Mucosa of descending colon (tissue), 3 donors: ENCODE results near the gene LTBP3. TPM values are rescaled to one million over a fixed set of nuclear protein-coding genes. Genes with fewer than 3 reads are reported as not detected.

Experiments
- ATAC-seq: fragments of 200-7000 bp; cut with Tn5 transposase; one replicate; pipeline ENCODE4 v1.9.1; 2020; ENCODE audit warnings: mild to moderate bottlenecking, moderate library complexity
- DNase-seq, 3 donors: peaks; one replicate each; pipeline ENCODE4 v3.0.0-alpha.2; 2020
- H3K36me3 ChIP-seq: fragments of 200-600 bp; one replicate; pipeline ENCODE4 v1.8.0; 2021; ENCODE audit warnings: low read depth, mild to moderate bottlenecking
- H3K4me1 ChIP-seq: fragments of 200-600 bp; one replicate; pipeline ENCODE4 v1.8.0; 2021; ENCODE audit warnings: low read depth, mild to moderate bottlenecking
- H3K4me3 ChIP-seq: fragments of 200-600 bp; one replicate; pipeline ENCODE4 v1.8.0; 2021; ENCODE audit warnings: mild to moderate bottlenecking
- H3K9me3 ChIP-seq: fragments of 200-600 bp; one replicate; pipeline ENCODE4 v1.8.0; 2021; ENCODE audit warnings: mild to moderate bottlenecking
- intact Hi-C, 2 donors: fragments of 100-400 bp; cut with DNase I in 1 of 2; cut with micrococcal nuclease in 1 of 2; formaldehyde crosslinking; loops; one replicate each; pipeline versions ENCODE4 v1.11.0 to v1.11.1; 2022; cut with DNase I, micrococcal nuclease
- total RNA-seq, 3 donors: library from RNA; stranded (reverse); fragmentation: NEBNext Ultra II Directional in 2 of 3; extraction: Animal tissue kit (Norgen Biotek cat#: 25700) in 2 of 3; gene quantifications; one replicate each; pipeline versions ENCODE4 v1.2.1 to v1.2.4, GENCODE V29; 2021 to 2023
- TF ChIP-seq, protein P1 (sequence below): fragments of 200-600 bp; IDR thresholded peaks from one replicate; pipeline ENCODE4 v1.8.0; 2022; ENCODE audit warnings: antibody characterized with exemption, mild to moderate bottlenecking
- donor health status: DM: no; HTN: no; CAD: no; lungs with moderate emphysema.
- donor health status: DM: no; HTN: no; CAD: no.
- donor health status: DM: no; HTN: yes; CAD: no.

Gene LTBP3
- total RNA-seq, 3 donors from 2014 or later = 22.6 to 133 (median 36.7) TPM

DNA sequence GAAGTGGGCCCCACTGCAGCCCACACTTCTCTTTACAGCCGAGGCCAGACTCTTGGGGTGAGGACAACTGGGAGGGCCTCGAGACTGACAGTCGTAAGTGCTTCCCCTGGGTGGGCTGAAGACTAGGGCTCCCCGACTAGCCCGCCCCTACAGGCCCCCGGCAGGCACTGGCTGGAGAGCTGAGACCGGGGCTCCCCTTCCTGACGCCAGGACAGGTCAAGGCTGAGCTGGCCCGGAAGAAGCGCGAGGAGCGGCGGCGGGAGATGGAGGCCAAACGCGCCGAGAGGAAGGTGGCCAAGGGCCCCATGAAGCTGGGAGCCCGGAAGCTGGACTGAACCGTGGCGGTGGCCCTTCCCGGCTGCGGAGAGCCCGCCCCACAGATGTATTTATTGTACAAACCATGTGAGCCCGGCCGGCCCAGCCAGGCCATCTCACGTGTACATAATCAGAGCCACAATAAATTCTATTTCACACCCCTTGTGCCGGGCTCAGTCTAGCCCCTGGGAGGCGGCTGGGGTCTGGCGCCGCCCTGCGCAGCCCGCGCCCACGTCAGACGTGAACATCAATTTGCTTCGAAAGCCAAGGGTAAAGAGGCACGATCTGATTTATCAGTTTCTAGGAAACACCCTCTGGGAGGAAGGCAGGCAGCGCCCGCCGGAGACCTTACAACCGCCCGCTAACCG, 19.8 kb downstream of the LTBP3 start:
- DNase-seq = peak in 1 of 3 donors; percentile 63
- no peak for ATAC-seq
- Histone ChIP-seq H3K4me3 (no peak overlapping the region), H3K9me3 (no peaks in the 10 kb centered on the region), H3K4me1 (peaks cover 17% of the 10 kb centered on the region), H3K36me3 (no peaks in the 10 kb centered on the region)
- intact Hi-C loops = loop anchor here in 1 of 2 donors (10.0 kb wide), 1 partner anchor 56 kb away; the partner anchor contains the start of gene KCNK7
- TF ChIP-seq, protein P1, sequence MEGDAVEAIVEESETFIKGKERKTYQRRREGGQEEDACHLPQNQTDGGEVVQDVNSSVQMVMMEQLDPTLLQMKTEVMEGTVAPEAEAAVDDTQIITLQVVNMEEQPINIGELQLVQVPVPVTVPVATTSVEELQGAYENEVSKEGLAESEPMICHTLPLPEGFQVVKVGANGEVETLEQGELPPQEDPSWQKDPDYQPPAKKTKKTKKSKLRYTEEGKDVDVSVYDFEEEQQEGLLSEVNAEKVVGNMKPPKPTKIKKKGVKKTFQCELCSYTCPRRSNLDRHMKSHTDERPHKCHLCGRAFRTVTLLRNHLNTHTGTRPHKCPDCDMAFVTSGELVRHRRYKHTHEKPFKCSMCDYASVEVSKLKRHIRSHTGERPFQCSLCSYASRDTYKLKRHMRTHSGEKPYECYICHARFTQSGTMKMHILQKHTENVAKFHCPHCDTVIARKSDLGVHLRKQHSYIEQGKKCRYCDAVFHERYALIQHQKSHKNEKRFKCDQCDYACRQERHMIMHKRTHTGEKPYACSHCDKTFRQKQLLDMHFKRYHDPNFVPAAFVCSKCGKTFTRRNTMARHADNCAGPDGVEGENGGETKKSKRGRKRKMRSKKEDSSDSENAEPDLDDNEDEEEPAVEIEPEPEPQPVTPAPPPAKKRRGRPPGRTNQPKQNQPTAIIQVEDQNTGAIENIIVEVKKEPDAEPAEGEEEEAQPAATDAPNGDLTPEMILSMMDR = no peak

DNA sequence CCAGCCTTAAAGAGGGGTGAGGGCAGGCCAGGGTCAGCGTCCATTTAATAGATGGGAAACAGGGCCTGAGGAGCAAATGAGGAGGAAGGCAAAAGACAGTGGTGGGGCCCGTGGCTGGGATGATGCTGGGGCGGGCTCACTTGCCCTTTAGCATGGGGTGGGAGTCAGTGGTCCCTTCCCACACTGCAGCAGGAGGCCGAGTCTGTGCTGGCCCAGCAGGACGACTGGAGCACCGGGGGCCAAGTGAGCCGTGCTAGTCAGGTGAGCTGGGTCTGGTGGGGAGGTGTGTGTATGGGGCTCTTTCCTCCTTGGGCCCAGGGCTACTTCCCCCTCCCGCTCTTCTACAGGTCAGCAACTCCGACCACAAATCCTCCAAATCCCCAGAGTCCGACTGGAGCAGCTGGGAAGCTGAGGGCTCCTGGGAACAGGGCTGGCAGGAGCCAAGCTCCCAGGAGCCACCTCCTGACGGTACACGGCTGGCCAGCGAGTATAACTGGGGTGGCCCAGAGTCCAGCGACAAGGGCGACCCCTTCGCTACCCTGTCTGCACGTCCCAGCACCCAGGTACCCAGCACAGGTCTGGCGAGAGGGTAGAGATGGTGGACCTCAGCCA, 20.4 kb downstream of the LTBP3 start:
- no peaks in the 10 kb centered on the region for H3K9me3 ChIP-seq
- peaks cover under 1% of the 10 kb centered on the region for H3K36me3 ChIP-seq
- peak in 1 of 3 donors; percentile 56 for DNase-seq
- no peak for ATAC-seq
- intact Hi-C loops = loop anchor here in 1 of 2 donors (10.0 kb wide), 1 partner anchor 57 kb away; the partner anchor contains the start of gene KCNK7
- no peak overlapping the region for H3K4me3 ChIP-seq
- H3K4me1 ChIP-seq = peaks cover 17% of the 10 kb centered on the region
- TF ChIP-seq, protein P1 = no peak

DNA sequence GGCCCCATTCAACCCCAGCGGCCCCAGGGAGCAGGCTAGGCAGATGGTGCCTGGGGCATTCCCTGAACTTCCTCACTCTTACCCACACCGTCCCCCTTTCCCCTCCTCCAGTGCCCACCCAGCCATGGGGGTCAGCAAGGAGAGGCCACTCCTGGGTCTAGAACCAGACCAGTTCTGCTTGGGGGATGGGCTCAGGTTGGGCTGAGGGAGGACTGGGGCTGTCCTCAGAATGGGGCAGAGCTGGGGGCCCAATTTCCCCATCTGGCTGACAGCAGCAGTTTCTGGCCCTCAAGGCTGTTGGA, 20.9 kb downstream of the LTBP3 start:
- Histone ChIP-seq H3K9me3 (no peaks in the 10 kb centered on the region), H3K4me1 (peaks cover 17% of the 10 kb centered on the region), H3K36me3 (peaks cover 4% of the 10 kb centered on the region), H3K4me3 (no peak overlapping the region)
- ATAC-seq = no peak
- TF ChIP-seq, protein P1 = no peak
- no peak for DNase-seq
- intact Hi-C loops = loop anchor here in 1 of 2 donors (10.0 kb wide), 1 partner anchor 58 kb away; the partner anchor contains the start of gene KCNK7

DNA sequence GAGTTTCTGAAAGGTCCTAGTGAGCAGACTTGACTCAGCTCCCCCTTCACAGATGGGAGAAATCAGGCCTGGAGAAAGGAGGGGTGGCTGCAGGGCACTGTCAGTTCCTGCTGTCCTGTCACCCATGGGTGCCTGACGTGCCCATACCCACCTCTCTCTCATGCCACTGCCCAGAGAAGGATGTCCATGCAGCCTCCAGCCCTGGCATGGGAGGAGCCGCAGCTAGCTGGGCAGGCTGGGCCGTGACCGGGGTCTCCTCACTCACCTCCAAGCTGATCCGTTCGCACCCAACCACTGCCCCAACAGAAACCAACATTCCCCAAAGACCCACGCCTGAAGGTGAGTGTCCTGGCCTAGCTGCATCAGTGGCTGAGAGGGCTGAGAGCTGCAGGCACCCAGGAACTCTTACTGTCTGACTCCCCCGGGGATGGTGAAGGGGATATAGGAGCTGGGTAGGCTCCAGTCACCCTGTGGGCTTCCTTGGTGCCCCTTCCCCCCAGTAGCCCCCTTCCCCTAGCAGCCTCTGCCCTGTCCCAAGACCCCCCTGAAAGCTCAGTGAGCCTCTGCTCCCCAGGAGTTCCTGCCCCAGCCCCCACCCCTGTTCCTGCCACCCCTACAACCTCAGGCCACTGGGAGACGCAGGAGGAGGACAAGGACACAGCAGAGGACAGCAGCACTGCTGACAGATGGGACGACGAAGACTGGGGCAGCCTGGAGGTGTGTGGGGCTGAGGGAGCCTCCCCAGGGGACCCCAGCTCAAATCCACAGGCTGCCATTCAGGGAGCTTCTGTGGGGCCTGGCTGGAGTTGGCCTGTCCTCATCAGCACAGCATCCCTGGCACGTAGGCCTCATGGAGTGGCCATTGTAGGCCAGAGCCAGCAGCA, 21.5 kb downstream of the LTBP3 start:
- TF ChIP-seq, protein P1 = no peak
- Histone ChIP-seq H3K9me3 (no peaks in the 10 kb centered on the region), H3K4me1 (peaks cover 17% of the 10 kb centered on the region), H3K4me3 (no peak overlapping the region), H3K36me3 (peaks cover 4% of the 10 kb centered on the region)
- intact Hi-C loops = loop anchor here in 1 of 2 donors (10.0 kb wide), 1 partner anchor 58 kb away; the partner anchor contains the start of gene KCNK7
- DNase-seq = no peak
- no peak for ATAC-seq

DNA sequence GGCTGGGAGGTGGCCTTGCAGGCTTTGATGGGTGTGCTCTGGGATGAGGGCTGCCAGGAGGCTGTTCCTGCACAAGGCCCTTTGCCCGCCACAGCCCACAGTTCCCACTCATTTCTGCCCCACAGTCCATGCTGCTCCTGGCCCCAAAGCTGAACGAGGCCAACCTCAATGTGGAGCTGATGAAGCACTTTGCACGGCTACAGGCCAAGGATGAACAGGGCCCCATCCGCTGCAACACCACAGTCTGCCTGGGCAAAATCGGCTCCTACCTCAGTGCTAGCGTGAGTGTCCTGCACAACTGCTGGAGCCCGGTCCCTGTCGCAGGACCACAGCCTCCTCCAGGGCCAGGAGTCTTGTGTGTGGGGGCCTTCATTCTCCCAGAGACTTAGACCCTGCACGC, 23.1 kb downstream of the LTBP3 start:
- no peaks in the 10 kb centered on the region for H3K9me3 ChIP-seq
- no peak for DNase-seq
- TF ChIP-seq, protein P1 = no peak
- intact Hi-C loops = loop anchor here in 1 of 2 donors (10.0 kb wide), 1 partner anchor 60 kb away; the partner anchor contains the start of gene KCNK7
- H3K4me3 ChIP-seq = no peak overlapping the region
- H3K36me3 ChIP-seq = peaks cover 12% of the 10 kb centered on the region
- H3K4me1 ChIP-seq = peaks cover 8% of the 10 kb centered on the region
- no peak for ATAC-seq
